Panc1 (cell line): ENCODE results near the gene ZACN. TPM values are rescaled to one million over a fixed set of nuclear protein-coding genes. Genes with fewer than 3 reads are reported as not detected.

Source experiments
- ATAC-seq: fragments of 200-7000 bp; cut with Tn5 transposase; 2 replicates; pipeline ENCODE4 v1.9.1; 2020; ENCODE audit warnings: mild to moderate bottlenecking, moderate library complexity
- BruUV-seq: library from RNA; stranded (reverse); fragments of 400-500 nt; replicated peaks from 2 replicates; lab custom pipeline; 2021; lab: Mats Ljungman, UMichigan
- CTCF ChIA-PET: fragments of 300-600 bp; sonication (Branson Sonifier 250); formaldehyde crosslinking; loops from one replicate; lab custom pipeline; 2022; ENCODE audit warnings: antibody characterized with exemption; lab: Charles Lee
- POLR2A ChIA-PET: fragments of 300-600 bp; sonication (Branson Sonifier 250); formaldehyde crosslinking; loops from one replicate; lab custom pipeline; 2022; ENCODE audit warnings: antibody characterized with exemption; lab: Charles Lee
- DNase-seq: peaks from one replicate; pipeline ENCODE4 v3.0.0-alpha.2; 2010; ENCODE audit warnings: low read depth, low spot score
- H3K27ac ChIP-seq: 2 replicates; pipeline ENCODE4 v1.5.1; 2011; ENCODE audit warnings: mild to moderate bottlenecking, low read length, inconsistent platforms
- H3K27me3 ChIP-seq: fragments of 200-500 bp; sonication (Bioruptor generic); 2 replicates; pipeline ENCODE4 v1.6.0; 2014; ENCODE audit warnings: low read length, inconsistent platforms; ENCODE audit not compliant: control insufficient read depth, insufficient read depth
- H3K36me3 ChIP-seq: fragments of 200-500 bp; sonication (Bioruptor generic); 2 replicates; pipeline ENCODE4 v1.5.1; 2014; ENCODE audit warnings: inconsistent platforms, mild to moderate bottlenecking, low read length, moderate library complexity; ENCODE audit not compliant: control insufficient read depth, insufficient read depth
- H3K4me1 ChIP-seq: 2 replicates; pipeline ENCODE4 v1.5.1; 2011; ENCODE audit warnings: inconsistent platforms, mild to moderate bottlenecking, low read length, moderate library complexity; ENCODE audit not compliant: control insufficient read depth, insufficient read depth
- H3K4me3 ChIP-seq, 2 experiments: 2 replicates each; pipeline ENCODE4 v1.5.1; 2011 to 2012; ENCODE audit warnings: low read depth in 2 of 2, low read length in 2 of 2, mild to moderate bottlenecking in 2 of 2, inconsistent platforms in 1 of 2, moderate library complexity in 1 of 2
- H3K9me3 ChIP-seq: fragments of 200-500 bp; sonication (Bioruptor generic); 2 replicates; pipeline ENCODE4 v1.5.1; 2014; ENCODE audit warnings: low read depth, mild to moderate bottlenecking, inconsistent platforms, low read length, moderate library complexity; ENCODE audit not compliant: control insufficient read depth, insufficient read depth
- POLR2AphosphoS5 ChIP-seq: IDR thresholded peaks from 2 replicates; pipeline ENCODE4 v1.6.1; 2012; ENCODE audit warnings: mild to moderate bottlenecking, low read depth, low read length, moderate library complexity
- SIN3A ChIP-seq: IDR thresholded peaks from 2 replicates; pipeline ENCODE4 v1.6.1; 2012; ENCODE audit warnings: low read depth, mild to moderate bottlenecking, low read length, moderate library complexity, borderline replicate concordance; ENCODE audit not compliant: insufficient read depth
- TCF7L2 ChIP-seq: IDR thresholded peaks from 2 replicates; pipeline ENCODE4 v1.6.1; 2011; ENCODE audit warnings: mild to moderate bottlenecking, low read depth, low read length, inconsistent platforms
- in situ Hi-C: cut with HindIII; loops from 2 replicates; pipeline ENCODE4 v1.10.0; 2016; ENCODE audit warnings: low sequenced_read_pairs, low pct_unique_long_range_greater_than_20kb
- intact Hi-C: fragments of 100-400 bp; cut with micrococcal nuclease; formaldehyde crosslinking; loops from one replicate; pipeline ENCODE4 v1.10.0; 2022; ENCODE audit not compliant: unreplicated experiment
- total RNA-seq: library from RNA; stranded (reverse); gene quantifications from one replicate; pipeline ENCODE4 v1.2.1, GENCODE V29; 2021; ENCODE audit not compliant: unreplicated experiment
- TF ChIP-seq, protein P1 (sequence below), 2 experiments: IDR thresholded peaks; 2 replicates each; pipeline ENCODE4 v1.6.1; 2011 to 2012; ENCODE audit warnings: low read depth in 2 of 2, control low read depth in 1 of 2, low read length in 1 of 2, mild to moderate bottlenecking in 1 of 2, moderate library complexity in 1 of 2; ENCODE audit not compliant: insufficient read depth in 1 of 2
- TF ChIP-seq, protein P2 (sequence below): fragments of 450-650 bp; IDR thresholded peaks from 2 replicates; pipeline ENCODE4 v1.5.1; 2017; ENCODE audit warnings: mild to moderate bottlenecking

ZACN gene
- total RNA-seq, 1 experiment from 2014 or later, result not detected

DNA sequence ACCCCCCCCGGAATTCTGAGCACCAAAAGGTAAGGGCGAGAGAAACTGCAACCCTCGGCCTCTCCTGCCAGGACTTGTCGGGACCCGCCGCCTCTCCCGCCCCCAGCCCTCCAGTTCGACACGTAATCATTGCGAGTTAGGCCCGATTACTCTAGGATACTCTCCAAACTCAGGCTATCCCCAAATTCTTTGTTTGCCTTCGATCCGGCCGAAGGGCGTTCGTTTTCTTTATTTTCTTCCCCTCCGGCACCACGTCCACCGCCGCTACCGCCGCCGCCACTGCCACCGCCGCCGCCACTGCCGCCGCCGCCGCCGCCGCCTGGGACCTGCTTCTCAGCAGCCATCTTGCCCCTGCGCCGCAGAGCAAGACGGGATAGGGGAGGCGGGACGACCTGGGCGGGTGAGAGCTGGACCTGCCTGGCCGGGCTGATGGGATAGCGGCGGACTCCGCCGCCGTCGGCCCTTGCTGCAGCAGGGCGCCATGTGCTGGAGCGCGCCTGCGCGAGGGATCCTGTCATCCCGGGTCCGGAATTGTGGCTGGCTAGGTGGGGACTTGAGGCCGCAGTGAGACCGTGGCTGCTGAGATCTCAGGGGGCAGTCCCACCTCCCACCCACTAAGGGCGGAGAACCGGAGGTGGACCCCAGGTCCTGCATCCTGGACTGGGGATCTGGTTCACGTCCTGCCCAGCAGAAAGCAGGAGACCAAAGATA lies 6.7 kb upstream of the ZACN start, which contains the start of gene SRP68:
TSS of gene SRP68 (minus strand) at position 370 of the 711 bp plus-strand sequence. CDS start at position 344, 26 bp downstream.
- DNase-seq (no peak), ATAC-seq (peak; percentile 99)
- POLR2A ChIA-PET, result interaction anchor here (0.5 kb wide), 1 partner anchor 196 kb away, joined by 3 read pairs; no protein-coding TSS in a partner anchor
- H3K4me1 ChIP-seq, result peaks cover 7% of the 10 kb centered on the region
- H3K36me3 ChIP-seq, result peaks cover 7% of the 10 kb centered on the region; the same call in 1 of the 2 replicates
- no peak; the same call in 1 of the 2 replicates for TF ChIP-seq SIN3A
- TF ChIP-seq, protein P1, sequence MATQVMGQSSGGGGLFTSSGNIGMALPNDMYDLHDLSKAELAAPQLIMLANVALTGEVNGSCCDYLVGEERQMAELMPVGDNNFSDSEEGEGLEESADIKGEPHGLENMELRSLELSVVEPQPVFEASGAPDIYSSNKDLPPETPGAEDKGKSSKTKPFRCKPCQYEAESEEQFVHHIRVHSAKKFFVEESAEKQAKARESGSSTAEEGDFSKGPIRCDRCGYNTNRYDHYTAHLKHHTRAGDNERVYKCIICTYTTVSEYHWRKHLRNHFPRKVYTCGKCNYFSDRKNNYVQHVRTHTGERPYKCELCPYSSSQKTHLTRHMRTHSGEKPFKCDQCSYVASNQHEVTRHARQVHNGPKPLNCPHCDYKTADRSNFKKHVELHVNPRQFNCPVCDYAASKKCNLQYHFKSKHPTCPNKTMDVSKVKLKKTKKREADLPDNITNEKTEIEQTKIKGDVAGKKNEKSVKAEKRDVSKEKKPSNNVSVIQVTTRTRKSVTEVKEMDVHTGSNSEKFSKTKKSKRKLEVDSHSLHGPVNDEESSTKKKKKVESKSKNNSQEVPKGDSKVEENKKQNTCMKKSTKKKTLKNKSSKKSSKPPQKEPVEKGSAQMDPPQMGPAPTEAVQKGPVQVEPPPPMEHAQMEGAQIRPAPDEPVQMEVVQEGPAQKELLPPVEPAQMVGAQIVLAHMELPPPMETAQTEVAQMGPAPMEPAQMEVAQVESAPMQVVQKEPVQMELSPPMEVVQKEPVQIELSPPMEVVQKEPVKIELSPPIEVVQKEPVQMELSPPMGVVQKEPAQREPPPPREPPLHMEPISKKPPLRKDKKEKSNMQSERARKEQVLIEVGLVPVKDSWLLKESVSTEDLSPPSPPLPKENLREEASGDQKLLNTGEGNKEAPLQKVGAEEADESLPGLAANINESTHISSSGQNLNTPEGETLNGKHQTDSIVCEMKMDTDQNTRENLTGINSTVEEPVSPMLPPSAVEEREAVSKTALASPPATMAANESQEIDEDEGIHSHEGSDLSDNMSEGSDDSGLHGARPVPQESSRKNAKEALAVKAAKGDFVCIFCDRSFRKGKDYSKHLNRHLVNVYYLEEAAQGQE (IDR thresholded peaks at IDR 0.05; ENCODE audit: insufficient read depth in 1 of 2, low read depth in 2 of 2, low read length in 1 of 2), result peak in 1 of 2 experiments; percentile 63; a peak in 1 of 4 replicates
- TF ChIP-seq POLR2AphosphoS5, result peak; percentile 90
- TF ChIP-seq, protein P2, sequence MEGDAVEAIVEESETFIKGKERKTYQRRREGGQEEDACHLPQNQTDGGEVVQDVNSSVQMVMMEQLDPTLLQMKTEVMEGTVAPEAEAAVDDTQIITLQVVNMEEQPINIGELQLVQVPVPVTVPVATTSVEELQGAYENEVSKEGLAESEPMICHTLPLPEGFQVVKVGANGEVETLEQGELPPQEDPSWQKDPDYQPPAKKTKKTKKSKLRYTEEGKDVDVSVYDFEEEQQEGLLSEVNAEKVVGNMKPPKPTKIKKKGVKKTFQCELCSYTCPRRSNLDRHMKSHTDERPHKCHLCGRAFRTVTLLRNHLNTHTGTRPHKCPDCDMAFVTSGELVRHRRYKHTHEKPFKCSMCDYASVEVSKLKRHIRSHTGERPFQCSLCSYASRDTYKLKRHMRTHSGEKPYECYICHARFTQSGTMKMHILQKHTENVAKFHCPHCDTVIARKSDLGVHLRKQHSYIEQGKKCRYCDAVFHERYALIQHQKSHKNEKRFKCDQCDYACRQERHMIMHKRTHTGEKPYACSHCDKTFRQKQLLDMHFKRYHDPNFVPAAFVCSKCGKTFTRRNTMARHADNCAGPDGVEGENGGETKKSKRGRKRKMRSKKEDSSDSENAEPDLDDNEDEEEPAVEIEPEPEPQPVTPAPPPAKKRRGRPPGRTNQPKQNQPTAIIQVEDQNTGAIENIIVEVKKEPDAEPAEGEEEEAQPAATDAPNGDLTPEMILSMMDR, result no peak
- BruUV-seq, result no TSS peak
- no peaks in the 10 kb centered on the region for H3K9me3 ChIP-seq
- intact Hi-C loops, result no loop called here
- H3K27me3 ChIP-seq, result no peaks in the 10 kb centered on the region
- CTCF ChIA-PET, result no interaction called here
- peak within 1 kb of the TSS; percentile 88 to 92 for H3K4me3 ChIP-seq
- H3K27ac ChIP-seq, result peak within 1 kb of the TSS; percentile 92
- in situ Hi-C loops, result loop anchor here (25.0 kb wide), 1 partner anchor 135 kb away; the partner anchor contains the start of gene FBF1

DNA sequence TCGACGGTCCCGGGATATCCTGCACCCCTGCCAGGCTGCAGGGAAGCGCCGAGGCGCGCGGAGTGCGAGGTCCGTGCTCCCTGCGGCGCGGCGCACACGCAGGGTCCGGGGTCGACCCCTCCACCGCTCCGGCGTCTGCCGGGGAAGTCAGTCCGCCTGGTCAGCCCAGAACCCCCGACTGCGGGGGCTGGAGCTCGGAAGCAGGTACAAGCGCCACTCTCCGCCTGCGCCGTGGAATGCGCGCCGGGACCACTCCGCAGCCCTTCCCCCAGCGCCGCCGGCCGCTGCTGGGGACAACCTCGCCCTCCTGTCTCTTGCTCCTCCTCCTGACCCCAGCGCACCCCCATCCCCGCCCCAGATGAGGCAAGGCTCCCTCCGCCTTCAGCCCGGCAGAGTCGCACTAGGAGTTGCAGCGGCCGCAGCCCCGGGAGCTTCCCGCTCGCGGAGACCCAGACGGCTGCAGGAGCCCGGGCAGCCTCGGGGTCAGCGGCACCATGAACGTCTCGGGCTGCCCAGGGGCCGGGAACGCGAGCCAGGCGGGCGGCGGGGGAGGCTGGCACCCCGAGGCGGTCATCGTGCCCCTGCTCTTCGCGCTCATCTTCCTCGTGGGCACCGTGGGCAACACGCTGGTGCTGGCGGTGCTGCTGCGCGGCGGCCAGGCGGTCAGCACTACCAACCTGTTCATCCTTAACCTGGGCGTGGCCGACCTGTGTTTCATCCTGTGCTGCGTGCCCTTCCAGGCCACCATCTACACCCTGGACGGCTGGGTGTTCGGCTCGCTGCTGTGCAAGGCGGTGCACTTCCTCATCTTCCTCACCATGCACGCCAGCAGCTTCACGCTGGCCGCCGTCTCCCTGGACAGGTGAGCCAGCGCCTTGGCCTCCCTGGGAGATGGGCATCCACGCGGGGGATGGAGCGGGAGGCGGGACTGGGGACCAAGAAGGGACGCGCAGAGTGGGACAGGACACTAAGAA lies 4.3 kb upstream of the ZACN start, which contains the start of gene GALR2:
TSS of gene GALR2 (plus strand) at position 392 of the 974 bp plus-strand sequence. CDS start at position 495, 103 bp downstream.
- in situ Hi-C loops, result loop anchor here (25.0 kb wide), 1 partner anchor 137 kb away; the partner anchor contains the start of gene FBF1
- no peaks in the 10 kb centered on the region for H3K27me3 ChIP-seq
- no peaks in the 10 kb centered on the region for H3K9me3 ChIP-seq

More for the DNA sequence above, 4.3 kb upstream of the ZACN start, which contains the start of gene GALR2:
- peaks cover 7% of the 10 kb centered on the region; the same call in 1 of the 2 replicates for H3K36me3 ChIP-seq
- peaks cover 7% of the 10 kb centered on the region for H3K4me1 ChIP-seq
- ATAC-seq, result no peak
- H3K4me3 ChIP-seq, result peak within 1 kb of the TSS in 1 of 2 experiments; percentile 14; a peak in 3 of 4 replicates
- no TSS peak for BruUV-seq
- intact Hi-C loops, result no loop called here
- POLR2A ChIA-PET, result no interaction called here
- no peak for DNase-seq
- no peak within 1 kb of the TSS for H3K27ac ChIP-seq
- CTCF ChIA-PET, result no interaction called here
- no peak for TF ChIP-seq TCF7L2
- TF ChIP-seq, protein P2, result no peak
- no peak for TF ChIP-seq SIN3A
- TF ChIP-seq POLR2AphosphoS5, result no peak
- TF ChIP-seq, protein P1 (IDR thresholded peaks at IDR 0.05; ENCODE audit: insufficient read depth in 1 of 2, low read depth in 2 of 2, low read length in 1 of 2), result no peak
